Esophagus muscularis mucosa (tissue), 4 donors: ENCODE data around the gene FCGR3B.
"Not testable (repeated sequence)": the region's sequence is repeated elsewhere in the genome, so short reads cannot be mapped to it uniquely, and the experiment has no call there.

Experiments used
- EP300 ChIP-seq: sonication (generic); formaldehyde crosslinking; IDR thresholded peaks from one replicate; pipeline ENCODE4 v1.6.1; 2017; ENCODE audit warnings: antibody characterized with exemption
- POLR2A ChIP-seq: fragments of 450-650 bp; IDR thresholded peaks from one replicate; pipeline ENCODE4 v1.6.1; 2017; ENCODE audit warnings: antibody characterized with exemption, moderate library complexity, mild to moderate bottlenecking, low read depth
- TF ChIP-seq, protein P1 (sequence below), 3 experiments: fragments of 200-600 bp in 2 of 3; fragments of 450-650 bp in 1 of 3; sonication (generic) in 2 of 3; IDR thresholded peaks; one replicate each; pipeline ENCODE4 v1.5.1; 2017 to 2019; ENCODE audit warnings: antibody characterized with exemption in 3 of 3, mild to moderate bottlenecking in 2 of 3, moderate library complexity in 1 of 3

DNA sequence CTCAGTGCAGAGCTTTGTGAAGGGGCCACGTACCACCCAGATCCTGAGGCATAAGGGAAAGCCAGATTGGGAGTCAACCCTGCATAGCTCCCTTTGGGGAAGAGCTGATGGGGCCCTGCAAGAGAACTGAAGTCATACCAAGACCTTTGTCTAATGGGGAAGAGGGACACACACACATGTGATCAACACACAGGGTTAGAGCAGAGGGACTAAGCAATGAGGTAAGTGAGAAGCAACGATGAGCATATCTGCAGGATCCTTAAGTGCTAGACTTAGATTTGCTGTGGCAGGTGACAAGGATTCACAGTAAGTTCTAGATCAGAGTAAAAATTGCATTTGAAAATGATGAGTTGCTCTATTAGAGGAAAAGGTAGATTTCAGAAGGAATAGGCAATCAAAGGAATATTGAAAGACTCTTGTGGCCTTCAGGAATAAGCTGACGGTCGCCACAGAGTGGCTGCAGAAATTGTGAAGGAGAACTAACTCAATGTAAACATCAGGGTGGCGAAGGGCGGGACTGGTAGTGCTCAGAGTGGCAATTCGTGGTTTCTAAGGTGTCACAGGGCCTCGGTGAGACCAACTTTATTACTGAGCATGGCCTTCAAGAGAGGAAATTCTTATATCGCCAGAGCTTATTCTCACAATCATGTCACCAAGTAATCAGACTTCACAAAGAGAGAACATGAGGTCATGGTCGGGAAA, 4.4 kb downstream of the FCGR3B start:
- TF ChIP-seq POLR2A, EP300: not testable (repeated sequence)
- TF ChIP-seq, protein P1, sequence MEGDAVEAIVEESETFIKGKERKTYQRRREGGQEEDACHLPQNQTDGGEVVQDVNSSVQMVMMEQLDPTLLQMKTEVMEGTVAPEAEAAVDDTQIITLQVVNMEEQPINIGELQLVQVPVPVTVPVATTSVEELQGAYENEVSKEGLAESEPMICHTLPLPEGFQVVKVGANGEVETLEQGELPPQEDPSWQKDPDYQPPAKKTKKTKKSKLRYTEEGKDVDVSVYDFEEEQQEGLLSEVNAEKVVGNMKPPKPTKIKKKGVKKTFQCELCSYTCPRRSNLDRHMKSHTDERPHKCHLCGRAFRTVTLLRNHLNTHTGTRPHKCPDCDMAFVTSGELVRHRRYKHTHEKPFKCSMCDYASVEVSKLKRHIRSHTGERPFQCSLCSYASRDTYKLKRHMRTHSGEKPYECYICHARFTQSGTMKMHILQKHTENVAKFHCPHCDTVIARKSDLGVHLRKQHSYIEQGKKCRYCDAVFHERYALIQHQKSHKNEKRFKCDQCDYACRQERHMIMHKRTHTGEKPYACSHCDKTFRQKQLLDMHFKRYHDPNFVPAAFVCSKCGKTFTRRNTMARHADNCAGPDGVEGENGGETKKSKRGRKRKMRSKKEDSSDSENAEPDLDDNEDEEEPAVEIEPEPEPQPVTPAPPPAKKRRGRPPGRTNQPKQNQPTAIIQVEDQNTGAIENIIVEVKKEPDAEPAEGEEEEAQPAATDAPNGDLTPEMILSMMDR (IDR thresholded peaks at IDR 0.05): not testable (repeated sequence)
